Lower lobe of right lung (tissue), 2 donors: ENCODE measurements around the gene ACAN. TPM values are rescaled to one million over a fixed set of nuclear protein-coding genes. Genes with fewer than 3 reads are reported as not detected.

ENCODE experiments used
- ATAC-seq, 2 donors: fragments of 200-7000 bp; cut with Tn5 transposase; one replicate each; pipeline ENCODE4 v1.9.1; 2020 to 2022; ENCODE audit warnings: mild to moderate bottlenecking in 2 of 2, moderate library complexity in 2 of 2
- DNase-seq: peaks from one replicate; pipeline ENCODE4 v3.0.0-alpha.2; 2020
- H3K27ac ChIP-seq: fragments of 200-600 bp; one replicate; pipeline ENCODE4 v1.8.0; 2022
- H3K27me3 ChIP-seq: fragments of 200-600 bp; one replicate; pipeline ENCODE4 v1.8.0; 2022; ENCODE audit warnings: low read depth
- H3K36me3 ChIP-seq: fragments of 200-600 bp; one replicate; pipeline ENCODE4 v1.8.0; 2022; ENCODE audit warnings: mild to moderate bottlenecking
- H3K4me1 ChIP-seq: fragments of 200-600 bp; one replicate; pipeline ENCODE4 v1.8.0; 2022
- H3K4me3 ChIP-seq: fragments of 200-600 bp; one replicate; pipeline ENCODE4 v1.8.0; 2022; ENCODE audit warnings: mild to moderate bottlenecking
- H3K9me3 ChIP-seq: fragments of 200-600 bp; one replicate; pipeline ENCODE4 v1.8.0; 2022
- CTCF ChIP-seq: fragments of 200-600 bp; IDR thresholded peaks from one replicate; pipeline ENCODE4 v1.8.0; 2022; ENCODE audit warnings: antibody characterized with exemption, mild to moderate bottlenecking
- intact Hi-C: fragments of 100-400 bp; cut with DNase I; formaldehyde crosslinking; loops from one replicate; pipeline ENCODE4 v1.11.0; 2022
- total RNA-seq: library from RNA; stranded (reverse); fragmentation: NEBNext Ultra II Directional; extraction: Animal tissue kit (Norgen Biotek cat#: 25700); gene quantifications from one replicate; pipeline ENCODE4 v1.2.1, GENCODE V29; 2021
- donor health status: DM: no; HTN: yes; CAD: no; lungs with severe emphysema.

The ACAN gene
- total RNA-seq, 1 donor from 2014 or later, result 0.12 TPM

GRCh38 chr15:88902846-88903245 lies 99.6 kb downstream of the ACAN start:
- Histone ChIP-seq H3K36me3 (peaks cover 18% of the 10 kb centered on the region), H3K27me3 (no peaks in the 10 kb centered on the region), H3K4me1 (peaks cover 12% of the 10 kb centered on the region), H3K9me3 (no peaks in the 10 kb centered on the region), H3K4me3 (no peak overlapping the region), H3K27ac (no peak overlapping the region)
- no peak for TF ChIP-seq CTCF
- ATAC-seq (no peak), DNase-seq (no peak)
- intact Hi-C loops, result no loop called here

- H3K27me3 ChIP-seq, result no peaks in the 10 kb centered on the region
- no peaks in the 10 kb centered on the region for H3K9me3 ChIP-seq
- H3K4me1 ChIP-seq, result peaks cover 12% of the 10 kb centered on the region
- H3K36me3 ChIP-seq, result peaks cover 27% of the 10 kb centered on the region
- no peak overlapping the region for H3K27ac ChIP-seq
- TF ChIP-seq CTCF, result no peak
- intact Hi-C loops, result no loop called here
- peak; percentile 19 for DNase-seq
- ATAC-seq, result no peak
- H3K4me3 ChIP-seq, result no peak overlapping the region
Observed at GRCh38 chr15:88904257-88904623, 101.0 kb downstream of the ACAN start.

- Histone ChIP-seq H3K36me3 (peaks cover 27% of the 10 kb centered on the region), H3K27me3 (no peaks in the 10 kb centered on the region), H3K4me1 (peaks cover 12% of the 10 kb centered on the region), H3K4me3 (no peak overlapping the region), H3K27ac (no peak overlapping the region), H3K9me3 (no peaks in the 10 kb centered on the region)
- peak; percentile 100 for TF ChIP-seq CTCF
- ATAC-seq (peak; percentile 82 to 89), DNase-seq (peak; percentile 82)
- intact Hi-C loops, result no loop called here
Observed at GRCh38 chr15:88904624-88905327, 101.5 kb downstream of the ACAN start.

- intact Hi-C loops, result no loop called here
- no peak for TF ChIP-seq CTCF
- no peaks in the 10 kb centered on the region for H3K9me3 ChIP-seq
- H3K27ac ChIP-seq, result no peak overlapping the region
- H3K4me1 ChIP-seq, result peaks cover 12% of the 10 kb centered on the region
- no peak overlapping the region for H3K4me3 ChIP-seq
- ATAC-seq (no peak), DNase-seq (no peak)
- peaks cover 27% of the 10 kb centered on the region for H3K36me3 ChIP-seq
- no peaks in the 10 kb centered on the region for H3K27me3 ChIP-seq
Observed at GRCh38 chr15:88905576-88905975, 102.3 kb downstream of the ACAN start.

GRCh38 chr15:88906130-88906529 lies 102.9 kb downstream of the ACAN start:
- H3K36me3 ChIP-seq, result peaks cover 27% of the 10 kb centered on the region
- intact Hi-C loops, result no loop called here
- DNase-seq, result no peak
- H3K27me3 ChIP-seq, result no peaks in the 10 kb centered on the region
- no peaks in the 10 kb centered on the region for H3K9me3 ChIP-seq
- peaks cover 17% of the 10 kb centered on the region for H3K4me1 ChIP-seq
- no peak for TF ChIP-seq CTCF
- no peak for ATAC-seq
- no peak overlapping the region for H3K27ac ChIP-seq
- no peak overlapping the region for H3K4me3 ChIP-seq
